Colon (tissue), 2 donors: ENCODE data around the gene CPLANE2.

Experiments
- FAIRE-seq: peaks from 2 replicates; lab custom pipeline; 2012; peaks lifted over from hg19 to GRCh38; lab: Jason Lieb, UNC
- donor health status: control.
- donor health status: control.

The CPLANE2 gene

GRCh38 chr1:16187748-16188401 is 49.1 kb downstream of the CPLANE2 start:
- FAIRE-seq = no peak

GRCh38 chr1:16186655-16187235 is 50.2 kb downstream of the CPLANE2 start:
- FAIRE-seq = no peak

- FAIRE-seq = no peak
These were observed 52.3 kb downstream of the CPLANE2 start for GRCh38 chr1:16184557-16185303.

GRCh38 chr1:16183765-16184556 is 53.0 kb downstream of the CPLANE2 start:
- no peak for FAIRE-seq

- no peak for FAIRE-seq
These were observed 53.8 kb downstream of the CPLANE2 start for GRCh38 chr1:16183179-16183578.

- FAIRE-seq = no peak
These were observed 54.9 kb downstream of the CPLANE2 start for GRCh38 chr1:16181887-16182719.
